Measurements from ENCODE around the gene KLF11. TPM values are rescaled to one million over a fixed set of nuclear protein-coding genes. Genes with fewer than 3 reads are reported as not detected.
"Not testable (repeated sequence)": the region's sequence is repeated elsewhere in the genome, so short reads cannot be mapped to it uniquely, and the experiment has no call there.

The KLF11 gene
- polyA plus RNA-seq, 4 donors, result 1.8 to 11.3 (median 6.2) TPM

DNA sequence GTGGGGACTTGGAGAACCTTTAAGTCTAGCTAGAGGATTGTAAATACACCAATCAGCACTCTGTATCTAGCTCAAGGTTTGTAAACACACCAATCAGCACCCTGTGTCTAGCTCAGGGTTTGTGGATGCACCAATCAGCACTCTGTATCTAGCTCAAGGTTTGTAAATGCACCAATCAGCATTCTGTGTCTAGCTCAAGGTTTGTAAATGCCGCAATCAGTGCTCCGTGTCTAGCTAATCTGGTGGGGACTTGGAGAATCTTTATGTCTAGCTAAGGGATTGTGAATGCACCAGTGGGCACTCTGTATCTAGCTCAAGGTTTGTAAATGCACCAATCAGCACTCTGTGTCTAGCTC lies 48.5 kb downstream of the KLF11 start:
- H3K4me3 ChIP-seq (ENCODE audit: low read depth in 1 of 3, low read length in 3 of 3); H3K36me3 ChIP-seq (ENCODE audit: control insufficient read depth in 3 of 3, insufficient read depth in 2 of 3, low read depth in 1 of 3, low read length in 3 of 3); DNase-seq; H3K9me3 ChIP-seq (ENCODE audit: control insufficient read depth in 2 of 2, insufficient read depth in 1 of 2, low read depth in 1 of 2, low read length in 1 of 2); H3K27ac ChIP-seq (ENCODE audit: low read depth in 1 of 3, low read length in 2 of 3); FAIRE-seq: not testable (repeated sequence)
- Histone ChIP-seq H3K27me3 (ENCODE audit: control insufficient read depth in 3 of 3, insufficient read depth in 3 of 3, low read length in 3 of 3) (peaks cover 0 to 13% (median 4%) of the 10 kb centered on the region in 3 donors), H3K4me1 (ENCODE audit: control insufficient read depth in 3 of 3, insufficient read depth in 2 of 3, low read depth in 1 of 3, low read length in 2 of 3) (peaks cover 0 to 25% (median 0%) of the 10 kb centered on the region in 3 donors)
- WGBS, 3 donors, result 96 to 100% (median 97%) methylated on average over 2 of the region's 2 CpGs

DNA sequence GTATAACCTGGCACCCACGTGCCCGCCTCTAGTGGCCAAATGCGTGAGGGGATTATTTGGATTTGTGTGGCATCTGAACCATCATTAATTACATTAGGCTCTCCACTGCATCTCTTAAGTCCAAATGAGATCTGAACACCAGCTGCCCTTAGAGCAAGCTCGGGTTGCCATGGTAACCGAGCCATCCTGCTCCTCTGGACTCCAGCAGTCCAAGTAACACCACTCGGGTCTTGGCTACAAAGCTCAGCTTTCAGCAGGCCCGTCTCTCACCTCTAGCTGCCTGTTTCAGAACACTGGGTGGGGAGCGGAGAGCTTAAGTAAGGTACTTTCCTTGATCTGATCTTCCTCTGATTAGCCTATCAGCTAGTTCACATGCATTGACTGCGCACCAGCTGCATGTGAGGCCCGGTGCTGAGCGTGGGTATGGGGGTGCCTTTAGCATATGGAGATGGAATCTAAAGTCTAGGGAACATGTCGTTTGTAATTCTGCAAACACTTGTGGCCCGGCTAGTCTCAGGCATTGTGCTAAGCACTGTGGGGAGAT lies 51.0 kb downstream of the KLF11 start:
- H3K4me3 ChIP-seq (ENCODE audit: low read depth in 1 of 3, low read length in 3 of 3), result no peak overlapping the region
- peaks cover 0 to 7% of the 10 kb centered on the region in 2 donors for H3K9me3 ChIP-seq (ENCODE audit: control insufficient read depth in 2 of 2, insufficient read depth in 1 of 2, low read depth in 1 of 2, low read length in 1 of 2)
- 83 to 87% (median 86%) methylated on average over 13 of the region's 13 CpGs for WGBS, 3 donors
- DNase-seq (no peak), FAIRE-seq (no peak)
- no peaks in the 10 kb centered on the region for H3K36me3 ChIP-seq (ENCODE audit: control insufficient read depth in 3 of 3, insufficient read depth in 2 of 3, low read depth in 1 of 3, low read length in 3 of 3)
- H3K27me3 ChIP-seq (ENCODE audit: control insufficient read depth in 3 of 3, insufficient read depth in 3 of 3, low read length in 3 of 3), result peaks cover 0 to 13% (median 4%) of the 10 kb centered on the region in 3 donors
- H3K27ac ChIP-seq (ENCODE audit: low read depth in 1 of 3, low read length in 2 of 3), result no peak overlapping the region
- H3K4me1 ChIP-seq (ENCODE audit: control insufficient read depth in 3 of 3, insufficient read depth in 2 of 3, low read depth in 1 of 3, low read length in 2 of 3), result peaks cover 0 to 22% (median 3%) of the 10 kb centered on the region in 3 donors

DNA sequence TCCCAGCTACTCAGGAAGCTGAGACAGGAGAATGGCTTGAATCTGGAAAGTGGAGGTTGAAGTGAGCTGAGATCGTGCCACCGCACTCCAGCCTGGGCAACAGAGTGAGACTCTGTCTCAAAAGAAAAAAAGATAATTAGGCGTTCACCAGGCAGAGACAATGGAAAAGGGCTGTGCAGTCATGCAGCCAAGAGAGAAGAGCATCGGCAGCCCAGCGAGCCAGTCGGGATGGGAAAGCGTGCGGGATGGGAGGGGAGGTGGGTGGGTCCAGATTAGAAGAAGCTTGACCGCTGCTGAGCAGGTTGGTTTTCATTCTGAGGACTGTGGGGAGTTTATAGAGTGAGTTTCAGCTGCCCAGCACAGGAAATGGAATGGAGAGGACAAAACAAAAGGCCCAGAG lies 51.8 kb downstream of the KLF11 start:
- Histone ChIP-seq H3K4me1 (ENCODE audit: control insufficient read depth in 3 of 3, insufficient read depth in 2 of 3, low read depth in 1 of 3, low read length in 2 of 3) (peaks cover 0 to 17% (median 3%) of the 10 kb centered on the region in 3 donors), H3K27me3 (ENCODE audit: control insufficient read depth in 3 of 3, insufficient read depth in 3 of 3, low read length in 3 of 3) (peaks cover 0 to 13% (median 2%) of the 10 kb centered on the region in 3 donors), H3K36me3 (ENCODE audit: control insufficient read depth in 3 of 3, insufficient read depth in 2 of 3, low read depth in 1 of 3, low read length in 3 of 3) (no peaks in the 10 kb centered on the region), H3K27ac (ENCODE audit: low read depth in 1 of 3, low read length in 2 of 3) (no peak overlapping the region), H3K4me3 (ENCODE audit: low read depth in 1 of 3, low read length in 3 of 3) (no peak overlapping the region), H3K9me3 (ENCODE audit: control insufficient read depth in 2 of 2, insufficient read depth in 1 of 2, low read depth in 1 of 2, low read length in 1 of 2) (peaks cover 0 to 7% of the 10 kb centered on the region in 2 donors)
- FAIRE-seq (no peak), DNase-seq (no peak)
- 84 to 92% (median 86%) methylated on average over 9 of the region's 9 CpGs for WGBS, 3 donors

DNA sequence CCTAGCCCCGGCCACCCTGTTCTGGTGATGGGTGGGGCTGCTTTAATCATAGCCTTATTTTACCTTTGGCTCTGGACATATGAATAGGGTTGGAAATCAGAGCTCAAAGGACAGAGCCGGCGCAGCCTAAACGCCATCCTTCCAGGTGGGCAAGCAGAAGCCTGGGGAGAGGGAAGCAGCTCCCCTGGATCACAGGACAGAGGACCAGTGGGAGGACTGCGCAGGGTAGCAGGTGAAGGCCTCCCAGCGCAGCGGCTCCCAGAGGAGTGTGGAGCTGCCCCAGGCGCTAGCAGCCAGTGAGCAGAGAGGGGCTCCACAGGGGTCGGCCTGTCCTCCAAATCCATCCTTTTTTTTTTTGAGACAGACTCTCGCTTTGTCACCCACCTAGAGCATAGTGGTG lies 53.3 kb downstream of the KLF11 start:
- Histone ChIP-seq H3K27ac (ENCODE audit: low read depth in 1 of 3, low read length in 2 of 3) (no peak overlapping the region), H3K27me3 (ENCODE audit: control insufficient read depth in 3 of 3, insufficient read depth in 3 of 3, low read length in 3 of 3) (peaks cover 0 to 7% (median 2%) of the 10 kb centered on the region in 3 donors), H3K36me3 (ENCODE audit: control insufficient read depth in 3 of 3, insufficient read depth in 2 of 3, low read depth in 1 of 3, low read length in 3 of 3) (no peaks in the 10 kb centered on the region), H3K9me3 (ENCODE audit: control insufficient read depth in 2 of 2, insufficient read depth in 1 of 2, low read depth in 1 of 2, low read length in 1 of 2) (peaks cover 0 to 7% of the 10 kb centered on the region in 2 donors), H3K4me1 (ENCODE audit: control insufficient read depth in 3 of 3, insufficient read depth in 2 of 3, low read depth in 1 of 3, low read length in 2 of 3) (peaks cover 0 to 9% (median 3%) of the 10 kb centered on the region in 3 donors), H3K4me3 (ENCODE audit: low read depth in 1 of 3, low read length in 3 of 3) (no peak overlapping the region)
- WGBS, 3 donors, result 86 to 92% (median 91%) methylated on average over 10 of the region's 10 CpGs
- no peak for DNase-seq
- no peak for FAIRE-seq

DNA sequence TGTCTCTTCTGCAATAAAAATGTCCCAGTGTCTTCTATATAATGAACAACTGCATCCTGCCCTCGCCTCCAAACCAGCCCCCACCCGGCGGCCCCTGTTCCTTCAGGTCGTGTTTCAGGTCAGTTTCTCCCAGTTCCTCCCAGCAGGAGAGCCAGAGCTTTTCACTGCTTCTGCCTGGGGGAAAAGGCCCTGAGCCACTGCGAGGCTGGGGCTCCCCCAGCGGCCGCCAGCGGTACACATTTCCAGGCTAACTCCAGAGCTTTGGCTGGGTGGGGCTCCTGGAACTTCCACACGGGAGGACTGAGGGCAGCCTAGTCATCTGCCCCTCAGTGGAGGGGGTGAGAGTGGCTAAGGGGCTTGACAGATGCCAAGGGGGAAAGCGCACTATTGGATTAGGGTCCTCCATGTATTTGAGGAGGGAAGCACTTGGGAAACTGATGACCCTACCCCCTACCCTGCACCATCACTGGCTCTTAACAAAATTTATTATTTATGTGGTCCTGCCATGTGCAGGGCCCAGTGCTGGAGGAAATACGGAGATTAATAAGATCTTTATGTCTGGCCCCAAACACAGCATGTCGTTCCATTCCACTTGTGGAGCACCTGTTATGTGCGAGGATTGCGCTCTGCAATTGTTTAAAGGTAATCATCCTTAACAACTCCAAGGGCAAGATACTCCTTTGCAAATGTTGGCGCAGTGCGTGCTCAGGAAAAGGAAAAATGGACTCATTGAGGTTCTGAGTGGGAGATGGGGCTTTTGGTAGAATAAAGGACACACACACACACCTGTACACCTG lies 54.2 kb downstream of the KLF11 start:
- Histone ChIP-seq H3K27me3 (ENCODE audit: control insufficient read depth in 3 of 3, insufficient read depth in 3 of 3, low read length in 3 of 3) (peaks cover 0 to 4% (median 2%) of the 10 kb centered on the region in 3 donors), H3K36me3 (ENCODE audit: control insufficient read depth in 3 of 3, insufficient read depth in 2 of 3, low read depth in 1 of 3, low read length in 3 of 3) (no peaks in the 10 kb centered on the region), H3K9me3 (ENCODE audit: control insufficient read depth in 2 of 2, insufficient read depth in 1 of 2, low read depth in 1 of 2, low read length in 1 of 2) (peaks cover 0 to 1% of the 10 kb centered on the region in 2 donors), H3K4me3 (ENCODE audit: low read depth in 1 of 3, low read length in 3 of 3) (no peak overlapping the region), H3K4me1 (ENCODE audit: control insufficient read depth in 3 of 3, insufficient read depth in 2 of 3, low read depth in 1 of 3, low read length in 2 of 3) (peaks cover 0 to 9% (median 3%) of the 10 kb centered on the region in 3 donors), H3K27ac (ENCODE audit: low read depth in 1 of 3, low read length in 2 of 3) (no peak overlapping the region)
- FAIRE-seq, result no peak
- peak; percentile 78 to 84 for DNase-seq
- 24 to 32% (median 28%) methylated on average over 16 of the region's 16 CpGs for WGBS, 3 donors

DNA sequence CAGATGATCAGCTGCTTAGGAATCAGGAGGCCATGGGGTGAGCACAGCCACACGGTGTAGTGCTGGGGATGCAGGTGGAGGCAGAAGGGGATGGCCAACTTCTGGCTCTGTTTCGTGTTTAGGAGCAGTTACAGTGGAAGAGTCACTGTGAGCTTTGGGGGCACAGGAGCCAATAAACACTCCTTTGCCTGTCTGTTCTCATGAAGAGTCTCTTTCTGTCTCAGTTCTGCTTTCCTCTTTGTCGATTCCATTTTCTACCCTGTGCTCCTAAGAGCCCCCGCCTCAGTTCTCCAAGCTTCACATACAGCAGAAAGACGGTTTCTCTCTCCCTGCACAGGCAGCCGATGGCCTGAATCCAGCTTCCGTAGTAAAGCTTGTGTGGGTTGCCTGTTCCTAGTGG lies 58.1 kb downstream of the KLF11 start:
- Histone ChIP-seq H3K27me3 (ENCODE audit: control insufficient read depth in 3 of 3, insufficient read depth in 3 of 3, low read length in 3 of 3) (no peaks in the 10 kb centered on the region), H3K36me3 (ENCODE audit: control insufficient read depth in 3 of 3, insufficient read depth in 2 of 3, low read depth in 1 of 3, low read length in 3 of 3) (no peaks in the 10 kb centered on the region), H3K4me1 (ENCODE audit: control insufficient read depth in 3 of 3, insufficient read depth in 2 of 3, low read depth in 1 of 3, low read length in 2 of 3) (peaks cover 0 to 32% (median 3%) of the 10 kb centered on the region in 3 donors), H3K9me3 (ENCODE audit: control insufficient read depth in 2 of 2, insufficient read depth in 1 of 2, low read depth in 1 of 2, low read length in 1 of 2) (peaks cover 0 to 10% of the 10 kb centered on the region in 2 donors), H3K4me3 (ENCODE audit: low read depth in 1 of 3, low read length in 3 of 3) (no peak overlapping the region), H3K27ac (ENCODE audit: low read depth in 1 of 3, low read length in 2 of 3) (no peak overlapping the region)
- DNase-seq (no peak), FAIRE-seq (no peak)
- 55 to 76% (median 72%) methylated on average over 7 of the region's 7 CpGs for WGBS, 3 donors

DNA sequence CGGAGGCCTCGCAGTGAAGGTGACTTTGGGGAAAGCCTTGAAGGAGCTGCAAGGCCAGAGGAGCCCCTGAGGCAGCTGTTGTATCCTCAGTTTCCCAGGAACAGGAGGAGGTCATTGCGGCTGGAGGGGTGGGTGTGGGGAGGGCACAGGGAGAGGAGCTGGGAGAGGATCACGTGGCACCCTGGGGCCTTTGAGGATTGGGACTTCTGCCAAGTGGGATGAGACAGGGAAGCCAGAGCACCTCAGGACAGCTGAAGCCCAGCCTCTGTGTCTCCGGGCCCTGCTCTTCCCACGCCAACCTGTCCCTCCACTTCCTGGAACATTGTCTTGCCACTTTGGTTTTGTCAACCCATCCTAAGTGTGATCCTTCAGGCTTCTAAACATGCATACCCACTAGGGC lies 59.8 kb downstream of the KLF11 start:
- FAIRE-seq (no peak), DNase-seq (no peak)
- 85 to 89% (median 88%) methylated on average over 6 of the region's 6 CpGs for WGBS, 3 donors
- H3K4me3 ChIP-seq (ENCODE audit: low read depth in 1 of 3, low read length in 3 of 3), result no peak overlapping the region
- no peaks in the 10 kb centered on the region for H3K36me3 ChIP-seq (ENCODE audit: control insufficient read depth in 3 of 3, insufficient read depth in 2 of 3, low read depth in 1 of 3, low read length in 3 of 3)
- H3K27ac ChIP-seq (ENCODE audit: low read depth in 1 of 3, low read length in 2 of 3), result no peak overlapping the region
- H3K27me3 ChIP-seq (ENCODE audit: control insufficient read depth in 3 of 3, insufficient read depth in 3 of 3, low read length in 3 of 3), result no peaks in the 10 kb centered on the region
- peaks cover 0 to 24% (median 0%) of the 10 kb centered on the region in 3 donors for H3K4me1 ChIP-seq (ENCODE audit: control insufficient read depth in 3 of 3, insufficient read depth in 2 of 3, low read depth in 1 of 3, low read length in 2 of 3)
- H3K9me3 ChIP-seq (ENCODE audit: control insufficient read depth in 2 of 2, insufficient read depth in 1 of 2, low read depth in 1 of 2, low read length in 1 of 2), result peaks cover 0 to 15% of the 10 kb centered on the region in 2 donors

Data from small intestine (tissue), 7 donors.